ENCODE data around the gene PITPNC1.
"Not testable (repeated sequence)": the region's sequence is repeated elsewhere in the genome, so short reads cannot be mapped to it uniquely, and the experiment has no call there.

The PITPNC1 gene

GRCh38 chr17:67516571-67516970 lies 139.5 kb downstream of the PITPNC1 start:
- ATAC-seq, DNase-seq: not testable (repeated sequence)

DNA sequence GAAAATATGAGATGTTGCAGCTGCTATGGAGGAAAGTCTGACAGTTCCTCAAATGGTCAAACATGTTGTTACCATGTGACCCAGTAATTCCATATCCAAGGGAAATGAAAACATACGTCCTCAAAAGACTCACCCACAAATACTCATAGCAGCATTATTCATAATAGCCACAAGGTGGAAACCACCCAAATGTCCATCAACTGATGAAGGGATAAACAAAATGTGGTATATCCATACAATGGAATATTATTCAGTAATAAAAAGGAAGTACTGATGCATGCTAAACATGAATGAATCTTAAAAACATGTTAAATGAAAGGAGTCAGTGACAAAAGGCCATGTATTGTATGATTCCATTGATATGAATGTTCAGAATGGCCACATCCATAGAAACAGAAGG lies 140.2 kb downstream of the PITPNC1 start:
- ATAC-seq, result no peak
- DNase-seq, result no peak

DNA sequence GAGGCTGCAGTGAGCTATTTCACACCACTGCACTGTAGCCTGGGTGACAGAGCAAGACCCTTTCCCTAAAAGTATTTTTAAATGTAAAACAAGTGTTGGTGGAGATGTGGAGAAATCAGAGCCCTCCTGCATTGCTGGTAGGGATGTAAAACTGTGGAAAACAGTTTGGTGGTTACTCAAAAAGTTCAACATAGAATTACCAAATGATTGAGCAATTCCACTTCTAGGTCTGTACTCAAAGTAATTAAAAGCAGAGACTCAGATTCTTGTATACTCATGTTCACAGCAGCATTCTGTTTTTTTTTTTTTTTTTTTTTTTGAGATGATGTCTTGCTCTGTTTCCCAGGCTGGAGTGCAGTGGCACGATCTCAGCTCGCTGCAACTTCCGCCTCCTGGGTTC lies 141.8 kb downstream of the PITPNC1 start:
- DNase-seq, result no peak

DNA sequence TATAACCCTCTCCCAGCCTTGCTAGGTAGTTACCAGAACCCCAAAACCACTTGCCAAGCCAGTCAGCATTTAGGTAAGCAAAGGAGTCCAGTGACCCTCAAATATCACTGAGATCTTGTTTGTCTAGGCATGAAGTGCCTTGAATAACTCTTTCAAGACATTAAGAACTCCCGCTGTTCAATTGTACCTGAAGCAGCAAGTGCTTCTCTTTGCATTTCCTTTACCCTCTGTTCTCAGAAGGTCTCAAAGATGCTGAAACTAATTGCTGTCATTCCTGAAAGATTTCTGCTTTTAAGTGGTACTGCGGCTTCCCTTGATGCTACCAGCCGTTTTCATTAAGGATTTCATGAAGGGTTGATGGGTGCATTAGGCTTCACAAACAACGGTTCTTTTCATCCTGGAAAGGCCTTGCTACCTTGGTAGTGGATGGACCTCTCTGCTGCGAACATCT lies 142.7 kb downstream of the PITPNC1 start:
- DNase-seq (no peak), ATAC-seq (no peak)

More for the DNA sequence above, 141.8 kb downstream of the PITPNC1 start:
- no peak for ATAC-seq

DNA sequence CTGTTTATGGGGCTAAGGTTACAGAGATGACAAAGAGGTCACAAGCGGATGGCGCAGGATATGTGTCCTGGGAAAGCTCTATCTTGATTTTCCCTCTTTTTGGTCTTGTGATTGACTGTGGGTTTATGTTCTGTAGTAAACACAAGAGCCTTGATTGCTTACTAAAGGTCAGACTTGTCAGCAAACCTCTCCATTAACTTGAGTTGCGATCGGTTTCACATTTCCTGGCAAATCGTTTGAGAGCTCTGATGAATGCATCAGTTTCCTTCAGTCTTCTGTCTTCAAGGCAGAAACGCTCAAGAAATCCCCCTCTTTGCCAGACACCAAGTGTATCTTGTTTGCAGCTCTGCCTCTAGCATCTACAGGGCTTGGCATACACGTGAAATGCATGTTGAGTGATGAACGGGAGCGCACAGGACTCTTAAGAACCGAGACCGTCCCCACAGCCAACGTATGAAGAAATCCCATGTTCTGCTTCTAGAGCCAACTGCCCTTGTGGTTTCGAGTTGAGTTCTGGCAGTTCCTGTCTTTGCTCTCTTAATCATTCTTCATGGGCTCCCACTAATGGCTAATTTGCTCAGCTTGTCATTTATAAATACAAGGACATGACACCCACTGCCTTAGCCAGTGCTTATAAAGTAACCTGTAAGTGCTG lies 143.3 kb downstream of the PITPNC1 start:
- DNase-seq (no peak), ATAC-seq (peak; percentile 19)

- ATAC-seq (peak; percentile 19), DNase-seq (no peak)
These were observed 144.1 kb downstream of the PITPNC1 start for GRCh38 chr17:67520916-67521774.

GRCh38 chr17:67521775-67522069 lies 144.6 kb downstream of the PITPNC1 start:
- no peak for DNase-seq
- ATAC-seq, result no peak

DNA sequence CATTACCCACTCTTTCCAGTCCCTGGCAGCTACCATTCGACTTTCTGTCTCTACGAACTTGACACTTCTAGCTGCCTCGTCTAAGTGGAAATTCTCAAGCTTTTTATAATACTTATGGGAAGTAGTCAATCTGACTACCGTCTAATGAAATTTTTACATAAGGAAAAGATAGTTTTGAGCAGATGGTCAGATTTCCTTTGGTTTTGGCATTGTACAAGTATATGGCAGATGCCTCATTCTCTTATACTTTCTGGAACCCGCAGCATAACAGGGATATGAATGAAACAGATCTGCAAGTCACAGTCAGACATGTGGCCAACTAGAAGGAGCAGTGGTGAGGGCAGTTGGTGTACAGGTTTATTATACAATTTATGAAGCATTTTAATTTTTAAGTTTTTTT lies 146.0 kb downstream of the PITPNC1 start:
- no peak for DNase-seq
- no peak for ATAC-seq

- ATAC-seq (no peak), DNase-seq (no peak)
These were observed 148.4 kb downstream of the PITPNC1 start for GRCh38 chr17:67525239-67526135.

DNA sequence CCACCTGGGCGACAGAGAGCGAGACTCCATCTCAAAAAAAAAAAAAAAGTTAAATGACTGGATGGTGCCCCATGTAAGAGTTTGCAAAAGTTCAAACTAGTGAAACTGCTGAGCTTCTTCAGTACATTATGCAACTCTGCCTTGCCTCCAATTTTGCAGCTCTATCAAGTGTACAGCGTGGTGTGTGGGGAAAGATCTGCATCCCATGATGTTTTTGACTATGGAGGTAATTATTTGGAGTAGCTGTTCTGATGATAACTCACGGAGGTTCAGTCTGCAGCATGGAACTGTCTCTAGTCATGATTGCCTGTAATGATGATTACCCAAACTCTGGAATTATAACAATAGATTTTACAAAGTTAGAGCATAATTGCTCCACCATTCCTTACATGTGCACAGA lies 149.6 kb downstream of the PITPNC1 start:
- no peak for ATAC-seq
- no peak for DNase-seq

- DNase-seq (no peak), ATAC-seq (no peak)
These were observed 151.8 kb downstream of the PITPNC1 start for GRCh38 chr17:67528751-67529436.

GRCh38 chr17:67531291-67531690 lies 154.2 kb downstream of the PITPNC1 start:
- ATAC-seq, result no peak
- DNase-seq, result no peak

DNA sequence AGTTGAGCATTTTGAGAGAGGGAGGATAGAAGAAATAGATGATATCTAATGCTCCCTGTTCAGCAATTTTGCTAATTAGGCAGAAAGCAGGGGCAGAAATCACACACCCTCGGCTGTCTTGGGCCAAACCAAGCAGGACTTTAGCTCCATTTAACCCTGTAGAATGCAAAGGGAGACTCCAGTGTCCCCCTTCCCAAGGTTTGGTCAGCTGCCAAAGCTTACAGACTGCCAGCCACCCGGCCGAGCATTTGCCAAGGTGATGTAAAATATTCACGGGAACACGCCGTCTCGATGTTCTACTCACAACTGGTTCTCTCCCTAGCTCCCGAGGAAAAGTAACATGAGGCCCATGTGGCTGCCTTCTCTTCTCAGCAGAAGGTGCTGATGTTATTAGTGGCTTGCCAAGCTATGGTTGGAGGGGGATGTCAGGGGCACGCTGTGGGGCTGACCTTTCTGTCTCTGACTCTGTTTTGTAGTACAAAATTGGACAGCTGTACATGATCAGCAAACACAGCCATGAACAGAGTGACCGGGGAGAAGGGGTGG lies 155.3 kb downstream of the PITPNC1 start:
- no peak for ATAC-seq

GRCh38 chr17:67534941-67535340 lies 157.9 kb downstream of the PITPNC1 start:
- DNase-seq, result no peak
- ATAC-seq, result no peak

More for the DNA sequence above, 155.3 kb downstream of the PITPNC1 start:
- no peak for DNase-seq

GRCh38 chr17:67542219-67543114 lies 165.4 kb downstream of the PITPNC1 start:
- DNase-seq (no peak), ATAC-seq (peak; percentile 19)

GRCh38 chr17:67544364-67544955 lies 167.4 kb downstream of the PITPNC1 start:
- ATAC-seq (no peak), DNase-seq (no peak)

DNA sequence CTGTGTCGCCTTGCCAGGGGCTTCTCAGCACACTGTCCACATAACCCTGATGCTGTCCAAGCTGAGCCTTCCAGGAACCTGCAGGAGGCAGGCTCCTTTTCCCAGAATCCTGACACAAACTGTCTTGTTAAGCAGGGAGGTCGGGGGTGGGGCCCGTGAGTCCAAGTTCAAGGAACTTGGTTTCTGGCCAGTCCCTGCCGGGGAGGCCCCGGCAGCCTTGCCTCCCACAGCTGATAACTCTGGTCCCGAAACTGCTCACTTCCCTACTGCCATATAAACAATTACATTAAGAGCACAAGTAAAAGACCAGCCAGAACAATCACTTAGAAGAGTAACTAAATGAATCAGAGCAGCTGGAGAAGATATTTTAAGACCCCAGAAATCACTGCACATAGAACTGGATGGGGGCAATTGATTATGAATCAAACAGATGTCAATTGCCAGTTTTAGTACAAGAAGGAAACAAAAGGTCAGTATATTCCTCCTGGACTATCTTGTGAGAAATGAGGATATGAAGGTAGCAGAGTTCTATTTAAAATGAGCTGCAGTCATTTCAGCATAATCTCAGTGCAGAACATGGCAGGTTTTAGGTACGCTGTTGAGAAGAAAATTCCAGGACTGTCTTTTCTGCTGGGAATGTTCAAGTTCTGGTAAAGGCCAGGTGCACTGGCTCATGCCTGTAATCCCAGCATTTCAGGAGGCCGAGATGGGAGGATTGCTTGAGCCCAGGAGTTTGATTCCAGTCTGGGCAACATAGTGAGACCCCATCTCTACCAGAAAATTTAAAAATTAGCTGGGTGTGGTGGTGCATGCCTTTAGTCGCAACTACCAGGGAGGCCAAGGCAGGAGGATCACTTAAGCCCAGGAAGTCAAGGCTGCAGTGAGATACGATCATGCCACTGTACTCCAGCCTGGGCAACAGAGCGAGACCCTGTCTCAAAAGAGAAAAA lies 169.8 kb downstream of the PITPNC1 start:
- no peak for ATAC-seq
- no peak for DNase-seq

DNA sequence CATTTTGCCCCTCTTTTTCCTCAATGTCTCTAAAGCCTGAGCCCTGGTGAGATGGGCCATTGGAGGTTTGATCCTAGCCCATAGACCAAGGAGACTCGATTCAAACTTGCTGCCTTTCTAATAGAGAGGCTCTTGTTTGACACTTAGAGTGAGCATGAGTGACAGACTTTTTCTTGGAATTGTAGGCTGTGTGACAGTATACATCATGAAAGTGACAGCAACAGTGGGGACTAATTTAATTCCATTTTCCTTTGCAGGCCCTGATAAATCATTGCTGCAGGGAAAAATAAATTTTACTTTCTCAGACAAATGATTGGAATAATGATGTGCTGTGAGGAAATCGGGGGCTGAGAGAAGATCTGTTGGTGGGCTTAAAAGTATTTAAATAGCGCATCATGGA lies 171.6 kb downstream of the PITPNC1 start:
- ATAC-seq, result no peak
- no peak for DNase-seq

GRCh38 chr17:67549820-67550219 lies 172.7 kb downstream of the PITPNC1 start:
- DNase-seq (no peak), ATAC-seq (no peak)

Data from stimulated activated naive CD8-positive, alpha-beta T cell treated with anti-CD3 and anti-CD28 coated beads, Interleukin-15, Interleukin-2, amounts not matched to agents 100 U/mL and 50 U/mL, for 24 hours (primary cell).